GM20000 (cell line): ENCODE results near the gene ALPG.
"Not testable (repeated sequence)": the region's sequence is repeated elsewhere in the genome, so short reads cannot be mapped to it uniquely, and the experiment has no call there.

Experiments
- DNase-seq: peaks from one replicate; pipeline ENCODE4 v3.0.0; 2012; ENCODE audit warnings: low spot score
- TF ChIP-seq, protein P1 (sequence below): IDR thresholded peaks from 2 replicates; pipeline ENCODE4 v1.5.1; 2012; ENCODE audit warnings: mild to moderate bottlenecking, control low read depth; ENCODE audit errors: extremely low read depth, missing control alignments

Gene ALPG

GRCh38 chr2:232441147-232441651 lies 34.6 kb downstream of the ALPG start:
- DNase-seq, result no peak
- TF ChIP-seq, protein P1, sequence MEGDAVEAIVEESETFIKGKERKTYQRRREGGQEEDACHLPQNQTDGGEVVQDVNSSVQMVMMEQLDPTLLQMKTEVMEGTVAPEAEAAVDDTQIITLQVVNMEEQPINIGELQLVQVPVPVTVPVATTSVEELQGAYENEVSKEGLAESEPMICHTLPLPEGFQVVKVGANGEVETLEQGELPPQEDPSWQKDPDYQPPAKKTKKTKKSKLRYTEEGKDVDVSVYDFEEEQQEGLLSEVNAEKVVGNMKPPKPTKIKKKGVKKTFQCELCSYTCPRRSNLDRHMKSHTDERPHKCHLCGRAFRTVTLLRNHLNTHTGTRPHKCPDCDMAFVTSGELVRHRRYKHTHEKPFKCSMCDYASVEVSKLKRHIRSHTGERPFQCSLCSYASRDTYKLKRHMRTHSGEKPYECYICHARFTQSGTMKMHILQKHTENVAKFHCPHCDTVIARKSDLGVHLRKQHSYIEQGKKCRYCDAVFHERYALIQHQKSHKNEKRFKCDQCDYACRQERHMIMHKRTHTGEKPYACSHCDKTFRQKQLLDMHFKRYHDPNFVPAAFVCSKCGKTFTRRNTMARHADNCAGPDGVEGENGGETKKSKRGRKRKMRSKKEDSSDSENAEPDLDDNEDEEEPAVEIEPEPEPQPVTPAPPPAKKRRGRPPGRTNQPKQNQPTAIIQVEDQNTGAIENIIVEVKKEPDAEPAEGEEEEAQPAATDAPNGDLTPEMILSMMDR, result no peak

GRCh38 chr2:232441922-232442321 lies 35.3 kb downstream of the ALPG start:
- not testable (repeated sequence) for DNase-seq

DNA sequence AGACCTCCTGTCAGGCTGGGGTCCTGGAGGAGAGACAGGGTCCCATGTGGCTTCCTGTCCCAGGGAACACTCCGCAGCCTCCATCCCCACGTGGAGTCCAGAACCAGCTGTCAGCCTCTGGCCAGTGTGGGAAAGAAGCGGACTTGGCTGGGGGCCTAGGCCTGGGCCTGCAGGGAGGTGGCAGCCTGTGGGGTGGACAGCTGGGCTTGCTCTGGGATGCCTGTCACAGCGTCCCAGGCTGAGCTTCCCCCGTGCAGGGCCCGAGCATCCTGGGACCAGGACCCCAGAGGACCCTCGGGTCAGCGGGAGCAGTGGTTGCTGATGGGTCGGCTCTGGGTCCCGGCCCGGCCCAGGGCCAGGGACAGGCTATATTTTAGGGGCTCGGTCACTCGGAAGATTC lies 35.8 kb downstream of the ALPG start:
- DNase-seq, result not testable (repeated sequence)

DNA sequence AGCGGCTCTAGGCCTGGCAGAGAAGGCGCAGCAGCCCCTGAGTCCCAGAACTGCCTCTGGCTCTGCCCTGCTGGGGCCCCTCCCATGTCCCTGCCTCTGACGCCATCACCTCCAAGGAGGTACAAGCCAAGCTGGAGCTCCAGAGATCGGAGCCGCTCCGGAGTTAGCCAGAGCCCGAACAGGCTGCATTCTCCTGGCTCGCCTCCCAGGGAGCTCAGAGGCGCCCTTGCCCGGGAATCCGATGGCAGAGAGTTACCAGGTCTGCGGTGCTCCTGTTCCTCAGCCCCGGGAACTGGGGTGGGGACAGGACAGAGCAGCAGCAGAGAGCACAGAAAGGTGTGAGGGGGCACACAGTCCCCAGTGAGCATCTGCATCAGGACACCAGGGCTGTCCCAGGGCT lies 36.4 kb downstream of the ALPG start:
- DNase-seq, result not testable (repeated sequence)

DNA sequence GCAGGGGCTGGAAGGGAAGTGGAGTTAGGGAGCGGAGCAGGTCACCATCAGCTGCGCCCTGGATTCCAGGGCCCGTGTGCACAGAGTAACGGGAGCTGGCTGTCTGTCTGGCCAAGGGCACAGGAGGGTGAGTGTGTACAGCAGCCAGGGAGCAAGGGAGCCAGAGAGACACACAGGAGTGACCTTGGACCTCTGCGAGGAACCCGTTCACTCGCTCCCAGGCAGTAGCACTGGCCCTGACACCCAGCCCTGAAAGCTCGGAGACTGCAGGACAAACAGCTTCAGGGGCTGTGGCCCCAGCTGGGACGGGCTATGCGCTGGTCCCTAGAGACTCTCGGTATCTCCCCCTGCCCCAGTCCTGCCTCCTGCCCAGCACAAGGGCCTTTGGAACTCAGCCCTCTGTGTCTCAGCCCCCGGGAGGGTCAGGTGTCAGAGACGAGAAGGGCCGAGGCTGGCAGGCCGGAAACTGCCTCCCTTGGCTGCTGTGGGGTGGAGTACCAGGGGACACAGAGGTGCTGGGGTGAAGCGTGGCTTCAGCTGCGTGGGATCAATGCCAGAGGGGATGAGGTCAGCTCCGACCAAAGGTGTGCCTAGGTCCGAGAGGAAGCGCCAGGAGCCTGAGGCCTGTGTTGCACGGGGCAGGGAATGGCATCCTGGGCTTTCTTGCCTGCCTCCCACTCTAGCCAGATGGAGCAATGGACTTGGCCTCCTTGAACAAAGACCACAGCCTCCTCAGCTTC lies 37.2 kb downstream of the ALPG start:
- DNase-seq, result not testable (repeated sequence)

GRCh38 chr2:232444409-232445148 lies 37.9 kb downstream of the ALPG start:
- DNase-seq, result peak; percentile 72
- TF ChIP-seq, protein P1, result peak; percentile 68

GRCh38 chr2:232445149-232445885 lies 38.7 kb downstream of the ALPG start:
- DNase-seq, result not testable (repeated sequence)

DNA sequence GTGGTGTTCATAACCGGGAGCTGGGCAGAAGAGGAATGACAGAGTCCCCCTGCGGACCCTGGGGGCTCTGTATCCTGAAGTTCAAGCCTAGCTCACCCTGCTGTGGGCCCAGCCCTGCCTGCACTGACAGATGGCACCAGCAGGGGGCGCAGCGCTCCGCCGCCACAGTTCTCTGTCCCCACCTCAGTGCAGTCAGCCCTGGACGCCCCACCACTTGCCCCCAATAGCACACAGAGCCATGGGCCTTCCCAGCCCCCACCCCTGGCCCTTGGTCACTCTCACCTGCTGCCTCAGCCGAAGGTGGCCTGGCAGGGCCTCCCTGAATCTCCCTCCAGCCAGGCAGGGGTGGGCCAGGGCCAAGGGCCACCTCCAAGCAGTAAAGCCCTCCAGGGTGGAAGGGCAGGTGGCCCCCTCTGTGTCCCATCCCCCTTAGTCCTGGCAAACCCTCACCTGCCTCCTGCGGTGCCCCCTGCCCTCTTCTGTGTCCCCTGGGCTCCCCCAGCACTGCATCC lies 39.7 kb downstream of the ALPG start:
- not testable (repeated sequence) for DNase-seq

- no peak for DNase-seq
- TF ChIP-seq, protein P1, result no peak
Measured at GRCh38 chr2:232447091-232447620, 40.5 kb downstream of the ALPG start.

DNA sequence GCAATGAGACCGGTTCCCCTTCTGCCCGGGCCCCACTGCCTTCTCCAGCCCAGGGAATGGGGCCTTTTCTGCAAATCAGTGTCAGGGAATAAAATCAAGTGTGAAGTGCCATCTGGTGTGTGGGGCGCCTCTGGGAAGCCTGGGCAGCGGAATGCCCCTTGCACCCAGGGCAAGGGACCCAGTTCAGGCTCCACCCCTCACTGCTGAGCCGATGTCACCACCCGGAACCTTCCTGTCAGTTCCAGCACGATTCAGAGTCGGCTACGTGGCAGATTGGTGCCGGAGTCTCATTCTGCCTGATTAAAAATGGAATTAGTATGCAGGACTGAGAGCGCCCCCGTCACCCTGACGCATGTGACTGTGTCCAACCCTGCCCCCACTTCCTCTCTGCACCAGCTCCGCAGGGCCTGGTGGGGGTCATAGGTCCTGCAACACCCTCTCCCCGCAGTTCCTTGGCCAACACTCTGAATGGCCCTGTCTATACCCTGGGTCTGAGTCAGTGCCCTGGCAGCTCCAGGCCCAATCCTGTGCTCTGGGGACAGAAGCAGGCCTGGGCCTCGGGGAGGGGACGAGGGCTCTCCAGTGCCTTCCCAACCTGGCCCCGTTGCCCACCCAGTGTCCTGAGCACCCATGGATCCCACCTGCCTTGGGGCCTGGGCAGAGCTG lies 41.1 kb downstream of the ALPG start:
- DNase-seq, result no peak
- TF ChIP-seq, protein P1, result no peak
